Renal cortical epithelial cell (primary cell): Measurements from ENCODE around the gene DCDC1. TPM values are rescaled to one million over a fixed set of nuclear protein-coding genes. Genes with fewer than 3 reads are reported as not detected.

Experiments
- DNase-seq: peaks from one replicate; pipeline ENCODE4 v3.0.0-alpha.2; 2011; ENCODE audit warnings: low read depth
- total RNA-seq: library from RNA; depleted of rRNA; stranded (reverse); fragments of >200 nt; gene quantifications from 2 replicates; pipeline ENCODE4 v1.2.3, GENCODE V29; 2014

Gene DCDC1
- total RNA-seq, 1 donor from 2014 or later = 6.8 TPM

DNA sequence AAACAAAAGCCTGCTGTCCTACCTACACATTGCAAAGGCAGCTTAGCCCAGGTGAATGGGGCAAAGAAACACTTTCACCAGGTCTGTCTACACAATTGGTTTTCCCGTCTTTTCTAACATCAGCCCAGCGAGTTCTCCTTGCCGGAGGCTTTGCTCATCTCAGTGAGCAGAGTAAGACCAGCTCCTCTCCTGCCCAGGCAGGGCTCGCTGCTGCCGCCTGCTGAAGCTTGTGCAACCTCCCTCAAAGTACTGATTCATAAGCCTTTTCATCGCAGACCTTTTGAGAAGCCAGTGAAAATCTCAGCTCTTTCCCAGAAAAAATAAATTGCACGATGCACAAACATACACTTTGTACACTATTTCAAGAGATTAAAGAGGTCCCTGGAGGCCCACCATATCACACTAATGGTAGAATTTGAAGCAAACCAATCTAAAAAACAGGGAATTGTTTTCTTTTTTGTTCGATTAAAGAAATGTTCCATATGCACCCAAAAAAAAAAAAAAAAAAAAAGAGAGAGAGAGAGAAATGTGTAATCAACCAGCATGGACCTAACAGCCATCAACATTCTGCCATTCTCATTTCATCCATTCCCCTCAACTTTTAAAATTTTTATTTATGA is 455.3 kb downstream of the DCDC1 start:
- peak; percentile 57 for DNase-seq

GRCh38 chr11:30911247-30911646 is 458.3 kb downstream of the DCDC1 start:
- DNase-seq = peak; percentile 24

- no peak for DNase-seq
These were observed 460.7 kb downstream of the DCDC1 start for GRCh38 chr11:30908857-30909256.

DNA sequence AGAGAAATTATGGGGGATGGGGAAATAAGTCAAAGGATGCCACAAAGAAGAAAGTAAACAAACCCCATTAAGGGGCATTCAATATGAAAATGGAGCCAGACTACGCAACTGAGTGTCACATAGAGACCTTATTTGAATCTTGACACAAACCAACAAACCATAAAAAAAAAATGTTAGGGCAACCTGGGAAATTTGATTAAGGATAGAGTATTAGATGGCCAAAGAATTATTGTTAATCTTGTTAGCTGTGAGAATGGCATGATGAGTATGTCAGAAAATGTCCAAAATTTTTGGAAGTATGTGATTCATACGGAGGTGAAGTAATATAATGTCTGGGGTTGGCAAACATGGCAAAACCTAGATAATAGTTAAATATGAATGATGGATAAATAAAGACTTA is 461.3 kb downstream of the DCDC1 start:
- DNase-seq = no peak

DNA sequence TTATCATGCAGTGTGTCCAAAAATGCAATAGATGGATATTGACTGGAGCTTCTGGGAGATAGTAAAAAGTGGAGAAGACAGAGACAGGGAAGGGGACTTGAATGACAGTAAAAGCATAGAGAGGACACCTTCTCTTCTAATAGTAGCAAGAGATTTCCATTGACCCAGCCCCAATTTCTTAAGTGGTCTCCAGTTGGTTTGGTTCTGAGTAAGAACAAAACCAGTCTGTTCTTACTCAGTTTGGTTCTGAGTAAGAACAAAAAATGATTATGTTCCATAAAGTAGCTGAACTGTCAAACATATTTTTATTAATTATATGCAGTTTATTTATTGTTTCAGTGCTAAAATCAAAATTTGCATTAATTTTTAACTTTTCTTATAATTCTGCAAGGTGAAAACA is 466.6 kb downstream of the DCDC1 start:
- DNase-seq = no peak

DNA sequence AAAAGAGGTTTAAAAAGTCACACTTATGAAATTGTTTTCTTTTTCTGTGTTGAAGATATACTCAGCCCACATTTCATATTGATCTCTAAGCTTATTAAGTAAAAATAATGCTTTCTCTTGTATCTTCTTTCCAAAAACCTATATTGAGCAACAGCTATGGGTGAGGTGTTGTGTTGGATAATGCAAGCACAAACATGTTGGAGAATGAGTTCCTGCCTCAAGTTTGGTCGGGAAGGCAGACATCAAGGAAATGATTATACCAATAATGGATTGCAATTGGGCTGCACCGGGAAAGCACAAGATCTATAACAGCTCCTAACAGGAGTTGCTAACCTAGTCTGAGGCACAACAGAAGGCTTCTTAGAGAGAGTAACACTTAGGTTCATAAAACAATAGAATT is 474.5 kb downstream of the DCDC1 start:
- DNase-seq = no peak

GRCh38 chr11:30893318-30893717 is 476.2 kb downstream of the DCDC1 start:
- no peak for DNase-seq

DNA sequence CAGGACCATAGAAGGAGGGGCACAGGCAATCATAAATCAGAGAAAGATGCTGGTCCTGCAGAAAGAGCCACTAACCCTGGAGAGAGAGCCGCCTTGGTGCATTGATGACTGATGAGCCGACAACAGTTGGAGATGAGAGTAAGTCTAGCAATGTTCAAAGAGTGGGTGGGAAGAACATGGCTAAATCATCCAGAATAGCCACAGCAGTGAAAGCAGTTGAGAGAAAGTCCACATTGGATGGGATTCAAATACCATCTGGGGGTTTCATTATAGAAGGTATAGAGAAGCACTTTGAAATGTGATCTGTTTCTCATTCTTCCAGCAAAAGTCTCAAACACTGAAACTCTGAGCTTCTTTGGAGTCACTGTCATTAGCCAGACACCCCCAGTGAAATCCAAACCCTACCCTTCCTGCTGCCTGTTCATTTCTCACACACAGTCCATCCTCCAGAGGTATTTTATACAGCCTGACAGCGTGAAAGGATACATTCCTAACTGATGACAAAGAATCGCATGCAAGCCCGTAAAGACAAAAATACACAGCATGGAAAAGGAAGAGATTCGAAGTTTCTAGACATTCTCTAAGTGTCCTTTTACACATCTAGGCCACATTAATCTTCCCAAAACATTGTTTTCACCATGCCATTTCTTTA is 480.3 kb downstream of the DCDC1 start:
- peak; percentile 11 for DNase-seq

- no peak for DNase-seq
These were observed 490.1 kb downstream of the DCDC1 start for GRCh38 chr11:30879322-30880005.

DNA sequence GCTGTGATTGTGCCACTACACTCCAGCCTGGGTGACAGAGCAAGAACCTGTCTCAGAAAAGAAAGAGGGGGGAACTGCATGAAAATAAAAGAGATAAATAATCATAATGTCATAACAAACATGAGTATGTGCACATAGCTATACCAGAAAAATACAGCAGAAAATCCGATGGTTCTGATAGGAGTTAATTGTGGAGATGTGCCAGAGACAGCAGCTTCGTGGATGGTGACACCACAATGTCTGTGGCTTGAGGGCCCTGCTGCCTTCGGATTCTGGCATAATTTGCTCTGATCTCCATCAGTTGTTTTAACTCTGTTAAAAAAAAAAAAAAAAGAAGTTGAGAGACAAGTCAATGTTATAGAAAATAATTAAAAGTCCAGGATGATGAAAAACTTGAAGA is 491.1 kb downstream of the DCDC1 start:
- no peak for DNase-seq

DNA sequence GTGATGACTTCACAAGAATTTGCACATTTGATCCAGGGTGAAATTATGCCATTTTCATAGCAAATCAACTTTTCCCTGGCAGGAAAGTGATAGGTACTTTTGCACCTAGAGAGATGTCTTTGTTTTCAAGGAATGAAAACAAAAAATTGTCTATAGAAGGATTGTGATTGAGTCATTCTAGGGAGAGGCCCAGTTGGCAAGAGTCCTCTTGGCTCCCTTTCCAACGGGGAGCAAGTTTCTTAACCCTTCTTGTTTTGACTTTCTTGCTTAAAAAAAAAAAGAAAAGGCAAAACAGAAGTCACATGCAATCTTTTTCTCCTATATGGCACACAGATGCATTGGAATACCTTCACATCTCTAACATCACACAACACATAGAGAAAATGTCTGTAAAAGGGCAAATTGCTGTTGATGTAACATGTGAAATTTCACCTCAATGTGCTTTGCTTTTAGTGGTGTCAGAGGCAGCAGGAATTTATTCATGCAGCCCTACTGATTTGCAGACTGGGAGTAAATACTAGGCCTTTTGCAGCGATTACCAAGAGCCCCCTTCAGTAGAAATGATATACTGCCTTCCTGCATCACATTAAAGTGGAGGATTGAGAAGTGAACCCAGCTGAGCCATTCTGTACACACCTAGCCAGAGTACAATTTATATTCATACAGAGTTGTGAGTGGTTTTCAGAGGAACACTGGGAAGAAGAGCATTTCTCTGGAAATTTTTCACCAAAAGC is 492.7 kb downstream of the DCDC1 start:
- no peak for DNase-seq

DNA sequence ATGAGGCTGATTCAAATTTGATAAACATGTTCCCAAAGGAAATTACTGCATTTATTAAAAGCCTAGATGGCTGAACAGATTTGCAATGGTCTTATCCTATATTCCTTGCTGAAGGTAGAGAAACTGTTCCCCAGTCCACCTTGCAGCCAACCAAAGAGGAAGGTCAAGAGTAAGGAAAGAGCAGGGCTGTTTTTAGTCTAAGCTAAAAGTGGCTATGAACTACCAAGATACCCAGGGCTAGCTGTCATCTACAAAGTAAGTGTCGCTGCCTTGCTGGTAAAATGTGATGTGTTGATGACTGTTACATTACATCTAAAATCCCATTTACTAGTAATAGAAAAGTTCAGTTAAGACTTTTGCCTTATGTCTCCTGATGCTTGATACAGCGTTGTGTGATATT is 493.3 kb downstream of the DCDC1 start:
- DNase-seq = no peak

- no peak for DNase-seq
These were observed 493.7 kb downstream of the DCDC1 start for GRCh38 chr11:30875806-30876205.

GRCh38 chr11:30873924-30874610 is 495.5 kb downstream of the DCDC1 start:
- DNase-seq = no peak

DNA sequence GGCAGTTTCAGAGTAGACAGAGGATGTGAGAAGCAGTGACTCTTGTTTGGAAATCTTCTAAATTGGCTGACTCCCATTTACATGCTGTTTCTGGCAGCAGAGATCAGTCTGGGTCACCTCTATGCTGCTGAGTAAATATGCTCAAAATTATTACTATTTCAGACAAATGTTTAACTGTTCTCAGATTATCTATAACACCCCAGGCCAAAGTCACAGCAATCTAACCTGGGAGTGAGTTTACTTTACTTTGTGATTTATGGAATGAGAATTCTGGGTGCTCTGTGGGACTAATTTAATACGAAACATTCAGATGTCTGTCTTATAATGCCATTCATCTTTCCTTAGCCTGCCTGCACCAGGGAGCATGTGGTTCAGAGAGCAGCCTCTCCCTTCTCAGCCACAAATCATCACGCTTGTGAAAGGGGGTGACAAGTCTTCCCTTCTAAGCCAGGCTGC is 500.9 kb downstream of the DCDC1 start:
- DNase-seq = no peak

GRCh38 chr11:30863209-30863608 is 506.3 kb downstream of the DCDC1 start:
- DNase-seq = no peak

DNA sequence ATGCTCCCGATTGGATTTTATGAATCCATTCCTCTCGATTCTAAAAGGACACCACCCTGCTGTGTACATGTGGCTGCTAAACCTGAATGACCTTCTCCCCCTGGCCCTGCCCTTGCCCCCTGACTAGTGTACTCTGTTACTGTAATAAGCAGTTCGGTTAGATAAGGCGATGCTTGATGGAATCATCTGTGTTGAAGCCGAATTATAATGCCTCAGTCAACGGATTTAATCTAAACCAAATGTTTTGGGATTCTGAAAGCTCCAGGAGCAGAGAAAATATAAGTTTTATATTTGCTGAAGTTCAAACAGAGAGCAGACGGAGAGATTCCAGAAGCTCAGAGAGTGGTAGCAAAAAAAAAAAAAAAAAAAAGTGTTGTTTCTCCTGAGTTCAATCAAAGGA is 508.0 kb downstream of the DCDC1 start:
- DNase-seq = no peak

DNA sequence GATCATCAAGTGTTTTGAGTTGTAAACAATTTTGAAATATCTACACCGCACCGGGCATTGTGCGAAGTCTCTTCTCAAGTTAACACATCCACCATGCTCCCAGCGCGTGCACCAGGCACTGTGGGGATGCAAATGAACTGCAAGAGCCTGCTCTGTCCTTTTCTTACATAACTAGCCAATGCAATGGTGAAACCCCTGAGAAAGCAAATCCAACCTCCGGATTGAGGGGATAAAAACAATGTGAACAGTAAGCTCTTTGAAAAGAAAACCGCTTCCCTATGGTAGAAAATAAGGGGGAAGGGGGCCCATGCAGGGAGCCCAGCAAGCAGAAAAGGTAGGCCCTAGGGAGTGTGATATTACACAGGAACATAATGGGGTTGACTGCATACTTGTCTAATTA is 508.5 kb downstream of the DCDC1 start:
- no peak for DNase-seq

GRCh38 chr11:30860146-30860545 is 509.4 kb downstream of the DCDC1 start:
- DNase-seq = no peak

- no peak for DNase-seq
These were observed 509.9 kb downstream of the DCDC1 start for GRCh38 chr11:30859669-30860068.

GRCh38 chr11:30855383-30856006 is 514.0 kb downstream of the DCDC1 start:
- DNase-seq = peak; percentile 42
